Fibroblast of mammary gland (primary cell): ENCODE measurements around the gene ANKRD13A.
"Not testable (repeated sequence)": the region's sequence is repeated elsewhere in the genome, so short reads cannot be mapped to it uniquely, and the experiment has no call there.

Experiments used
- DNase-seq: peaks from one replicate; pipeline ENCODE4 v3.0.0-alpha.2; 2010; ENCODE audit warnings: low read depth
- H3K4me3 ChIP-seq: 2 replicates; pipeline ENCODE4 v1.5.1; 2011; ENCODE audit warnings: low read depth, mild to moderate bottlenecking, low read length, moderate library complexity; ENCODE audit not compliant: control insufficient read depth
- TF ChIP-seq, protein P1 (sequence below): conservative IDR thresholded peaks from 2 replicates; pipeline ENCODE4 v1.5.1; 2011; ENCODE audit warnings: low read depth, low read length, inconsistent platforms; ENCODE audit not compliant: control insufficient read depth, insufficient read depth

The ANKRD13A gene

GRCh38 chr12:110067531-110067930 lies 68.3 kb downstream of the ANKRD13A start:
- TF ChIP-seq, protein P1, sequence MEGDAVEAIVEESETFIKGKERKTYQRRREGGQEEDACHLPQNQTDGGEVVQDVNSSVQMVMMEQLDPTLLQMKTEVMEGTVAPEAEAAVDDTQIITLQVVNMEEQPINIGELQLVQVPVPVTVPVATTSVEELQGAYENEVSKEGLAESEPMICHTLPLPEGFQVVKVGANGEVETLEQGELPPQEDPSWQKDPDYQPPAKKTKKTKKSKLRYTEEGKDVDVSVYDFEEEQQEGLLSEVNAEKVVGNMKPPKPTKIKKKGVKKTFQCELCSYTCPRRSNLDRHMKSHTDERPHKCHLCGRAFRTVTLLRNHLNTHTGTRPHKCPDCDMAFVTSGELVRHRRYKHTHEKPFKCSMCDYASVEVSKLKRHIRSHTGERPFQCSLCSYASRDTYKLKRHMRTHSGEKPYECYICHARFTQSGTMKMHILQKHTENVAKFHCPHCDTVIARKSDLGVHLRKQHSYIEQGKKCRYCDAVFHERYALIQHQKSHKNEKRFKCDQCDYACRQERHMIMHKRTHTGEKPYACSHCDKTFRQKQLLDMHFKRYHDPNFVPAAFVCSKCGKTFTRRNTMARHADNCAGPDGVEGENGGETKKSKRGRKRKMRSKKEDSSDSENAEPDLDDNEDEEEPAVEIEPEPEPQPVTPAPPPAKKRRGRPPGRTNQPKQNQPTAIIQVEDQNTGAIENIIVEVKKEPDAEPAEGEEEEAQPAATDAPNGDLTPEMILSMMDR = no peak
- H3K4me3 ChIP-seq = no peak overlapping the region
- DNase-seq = peak; percentile 8

DNA sequence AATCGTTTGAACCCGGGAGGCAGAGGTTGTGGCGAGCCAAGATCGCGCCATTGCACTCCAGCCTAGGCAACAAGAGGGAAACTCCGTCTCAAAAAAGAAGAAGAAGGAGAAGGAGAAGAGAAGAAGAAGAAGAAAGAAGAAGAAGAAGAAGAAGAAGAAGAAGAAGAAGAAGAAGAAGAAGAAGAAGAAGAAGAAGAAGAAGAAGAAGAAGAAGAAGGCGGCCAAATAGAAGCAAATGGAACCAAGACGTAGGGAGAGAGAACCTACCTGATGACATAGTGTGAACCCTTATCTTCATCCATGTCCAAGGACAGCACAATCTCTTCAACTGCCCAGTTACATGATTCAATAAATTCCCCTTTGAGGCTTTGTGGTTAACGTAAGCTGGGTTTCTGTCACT lies 68.9 kb downstream of the ANKRD13A start:
- not testable (repeated sequence) for DNase-seq, H3K4me3 ChIP-seq

- TF ChIP-seq, protein P1 = no peak
- no peak overlapping the region for H3K4me3 ChIP-seq
- no peak for DNase-seq
These were observed 69.4 kb downstream of the ANKRD13A start for GRCh38 chr12:110068654-110069053.

DNA sequence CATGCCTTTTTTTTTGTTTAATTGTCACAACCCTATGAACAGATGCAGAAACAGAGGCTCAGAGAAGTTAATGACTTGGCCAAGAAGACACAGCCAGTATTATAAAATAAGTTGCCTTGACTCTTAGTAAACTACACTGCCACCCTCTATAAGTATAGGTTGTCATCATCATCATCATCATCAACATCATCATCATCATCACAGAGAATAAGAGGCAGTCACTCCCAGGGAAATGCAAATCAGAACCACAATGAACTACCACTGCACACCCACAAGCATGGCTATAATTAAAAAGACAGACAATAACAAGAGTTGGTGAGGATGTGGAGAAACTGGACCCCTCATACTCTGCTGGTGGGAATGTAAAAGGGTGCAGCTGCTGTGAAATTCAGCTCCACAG lies 72.3 kb downstream of the ANKRD13A start:
- no peak overlapping the region for H3K4me3 ChIP-seq
- TF ChIP-seq, protein P1 = no peak
- no peak for DNase-seq

GRCh38 chr12:110071967-110072366 lies 72.7 kb downstream of the ANKRD13A start:
- no peak for DNase-seq
- H3K4me3 ChIP-seq = no peak overlapping the region
- TF ChIP-seq, protein P1 = no peak

DNA sequence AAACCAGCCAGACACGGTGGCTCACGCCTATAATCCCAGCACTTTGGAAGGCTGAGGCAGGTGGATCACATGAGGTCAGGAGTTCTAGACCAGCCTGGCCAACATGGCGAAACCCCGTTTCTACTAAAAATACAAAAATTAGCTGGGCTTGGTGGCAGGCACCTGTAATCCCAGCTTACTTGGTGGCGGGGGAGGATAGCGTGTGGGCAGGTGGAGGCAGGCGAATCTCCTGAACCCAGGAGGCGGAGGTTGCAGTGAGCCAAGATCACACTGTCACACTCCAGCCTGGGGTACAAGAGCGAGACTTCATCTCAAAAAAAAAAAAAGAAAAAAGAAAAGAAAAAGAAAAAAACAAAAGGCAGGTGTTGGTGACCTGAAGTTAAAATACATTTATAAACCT lies 73.4 kb downstream of the ANKRD13A start:
- not testable (repeated sequence) for DNase-seq, H3K4me3 ChIP-seq

GRCh38 chr12:110073049-110073831 lies 74.0 kb downstream of the ANKRD13A start:
- DNase-seq = peak; percentile 30
- TF ChIP-seq, protein P1 = no peak
- H3K4me3 ChIP-seq = peak overlapping the region; percentile 56

DNA sequence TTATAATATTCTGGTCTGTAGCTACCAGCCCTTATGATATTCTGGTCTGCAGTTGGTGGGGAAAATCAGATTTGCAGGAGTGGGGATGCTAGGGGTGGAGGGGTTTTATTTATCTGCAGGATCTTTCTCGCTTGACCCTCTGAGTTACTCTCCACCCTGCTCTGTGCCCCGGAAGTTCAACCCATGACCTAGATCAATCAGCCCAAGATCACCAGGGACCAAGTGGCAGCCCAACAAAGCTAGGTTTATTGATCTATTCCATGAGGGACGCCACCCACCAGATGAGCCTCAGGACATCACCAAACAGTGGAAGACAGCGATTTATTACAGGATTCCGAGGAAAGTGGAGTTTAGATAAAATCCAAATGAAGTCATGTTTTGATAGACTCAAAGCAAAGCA lies 74.9 kb downstream of the ANKRD13A start:
- no peak overlapping the region for H3K4me3 ChIP-seq
- TF ChIP-seq, protein P1 = no peak
- no peak for DNase-seq
